H1 (cell line): ENCODE measurements around the gene SND1. TPM values are rescaled to one million over a fixed set of nuclear protein-coding genes. Genes with fewer than 3 reads are reported as not detected.

Experiments
- polyA plus RNA-seq, 7 experiments: library from polyadenylated mRNA; depleted of rRNA in 3 of 7; stranded (reverse) in 5 of 7; unstranded in 2 of 7; fragments of >200 nt in 5 of 7; fragments of 200-250 nt in 2 of 7; gene quantifications; 1 replicate in 5 of 7; 2 replicates in 1 of 7; 4 replicates in 1 of 7; pipeline versions ENCODE4 v1.2.1 to v1.2.3, GENCODE V29; 2011 to 2013; ENCODE audit warnings: missing spikeins in 2 of 7, mixed read lengths in 2 of 7
- total RNA-seq: library from RNA; stranded (reverse); fragmentation: NEBNext Ultra II Directional; extraction: Animal tissue kit (Norgen Biotek cat#: 25700); gene quantifications from 2 replicates; pipeline ENCODE4 v1.2.1, GENCODE V29; 2021
- TF ChIP-seq, protein P1 (sequence below): fragments of 300-600 bp; sonication (generic); IDR thresholded peaks from 2 replicates; pipeline ENCODE4 v1.7.1; 2012; ENCODE audit warnings: low read length, moderate library complexity, mild to moderate bottlenecking, inconsistent platforms; ENCODE audit not compliant: insufficient replicate concordance

SND1 gene
- total and polyA plus RNA-seq, 2 of the 8 experiments (the other 6 are each of a cell fraction or from before 2014, with no cell fraction given): 122 to 290 TPM

- TF ChIP-seq, protein P1, sequence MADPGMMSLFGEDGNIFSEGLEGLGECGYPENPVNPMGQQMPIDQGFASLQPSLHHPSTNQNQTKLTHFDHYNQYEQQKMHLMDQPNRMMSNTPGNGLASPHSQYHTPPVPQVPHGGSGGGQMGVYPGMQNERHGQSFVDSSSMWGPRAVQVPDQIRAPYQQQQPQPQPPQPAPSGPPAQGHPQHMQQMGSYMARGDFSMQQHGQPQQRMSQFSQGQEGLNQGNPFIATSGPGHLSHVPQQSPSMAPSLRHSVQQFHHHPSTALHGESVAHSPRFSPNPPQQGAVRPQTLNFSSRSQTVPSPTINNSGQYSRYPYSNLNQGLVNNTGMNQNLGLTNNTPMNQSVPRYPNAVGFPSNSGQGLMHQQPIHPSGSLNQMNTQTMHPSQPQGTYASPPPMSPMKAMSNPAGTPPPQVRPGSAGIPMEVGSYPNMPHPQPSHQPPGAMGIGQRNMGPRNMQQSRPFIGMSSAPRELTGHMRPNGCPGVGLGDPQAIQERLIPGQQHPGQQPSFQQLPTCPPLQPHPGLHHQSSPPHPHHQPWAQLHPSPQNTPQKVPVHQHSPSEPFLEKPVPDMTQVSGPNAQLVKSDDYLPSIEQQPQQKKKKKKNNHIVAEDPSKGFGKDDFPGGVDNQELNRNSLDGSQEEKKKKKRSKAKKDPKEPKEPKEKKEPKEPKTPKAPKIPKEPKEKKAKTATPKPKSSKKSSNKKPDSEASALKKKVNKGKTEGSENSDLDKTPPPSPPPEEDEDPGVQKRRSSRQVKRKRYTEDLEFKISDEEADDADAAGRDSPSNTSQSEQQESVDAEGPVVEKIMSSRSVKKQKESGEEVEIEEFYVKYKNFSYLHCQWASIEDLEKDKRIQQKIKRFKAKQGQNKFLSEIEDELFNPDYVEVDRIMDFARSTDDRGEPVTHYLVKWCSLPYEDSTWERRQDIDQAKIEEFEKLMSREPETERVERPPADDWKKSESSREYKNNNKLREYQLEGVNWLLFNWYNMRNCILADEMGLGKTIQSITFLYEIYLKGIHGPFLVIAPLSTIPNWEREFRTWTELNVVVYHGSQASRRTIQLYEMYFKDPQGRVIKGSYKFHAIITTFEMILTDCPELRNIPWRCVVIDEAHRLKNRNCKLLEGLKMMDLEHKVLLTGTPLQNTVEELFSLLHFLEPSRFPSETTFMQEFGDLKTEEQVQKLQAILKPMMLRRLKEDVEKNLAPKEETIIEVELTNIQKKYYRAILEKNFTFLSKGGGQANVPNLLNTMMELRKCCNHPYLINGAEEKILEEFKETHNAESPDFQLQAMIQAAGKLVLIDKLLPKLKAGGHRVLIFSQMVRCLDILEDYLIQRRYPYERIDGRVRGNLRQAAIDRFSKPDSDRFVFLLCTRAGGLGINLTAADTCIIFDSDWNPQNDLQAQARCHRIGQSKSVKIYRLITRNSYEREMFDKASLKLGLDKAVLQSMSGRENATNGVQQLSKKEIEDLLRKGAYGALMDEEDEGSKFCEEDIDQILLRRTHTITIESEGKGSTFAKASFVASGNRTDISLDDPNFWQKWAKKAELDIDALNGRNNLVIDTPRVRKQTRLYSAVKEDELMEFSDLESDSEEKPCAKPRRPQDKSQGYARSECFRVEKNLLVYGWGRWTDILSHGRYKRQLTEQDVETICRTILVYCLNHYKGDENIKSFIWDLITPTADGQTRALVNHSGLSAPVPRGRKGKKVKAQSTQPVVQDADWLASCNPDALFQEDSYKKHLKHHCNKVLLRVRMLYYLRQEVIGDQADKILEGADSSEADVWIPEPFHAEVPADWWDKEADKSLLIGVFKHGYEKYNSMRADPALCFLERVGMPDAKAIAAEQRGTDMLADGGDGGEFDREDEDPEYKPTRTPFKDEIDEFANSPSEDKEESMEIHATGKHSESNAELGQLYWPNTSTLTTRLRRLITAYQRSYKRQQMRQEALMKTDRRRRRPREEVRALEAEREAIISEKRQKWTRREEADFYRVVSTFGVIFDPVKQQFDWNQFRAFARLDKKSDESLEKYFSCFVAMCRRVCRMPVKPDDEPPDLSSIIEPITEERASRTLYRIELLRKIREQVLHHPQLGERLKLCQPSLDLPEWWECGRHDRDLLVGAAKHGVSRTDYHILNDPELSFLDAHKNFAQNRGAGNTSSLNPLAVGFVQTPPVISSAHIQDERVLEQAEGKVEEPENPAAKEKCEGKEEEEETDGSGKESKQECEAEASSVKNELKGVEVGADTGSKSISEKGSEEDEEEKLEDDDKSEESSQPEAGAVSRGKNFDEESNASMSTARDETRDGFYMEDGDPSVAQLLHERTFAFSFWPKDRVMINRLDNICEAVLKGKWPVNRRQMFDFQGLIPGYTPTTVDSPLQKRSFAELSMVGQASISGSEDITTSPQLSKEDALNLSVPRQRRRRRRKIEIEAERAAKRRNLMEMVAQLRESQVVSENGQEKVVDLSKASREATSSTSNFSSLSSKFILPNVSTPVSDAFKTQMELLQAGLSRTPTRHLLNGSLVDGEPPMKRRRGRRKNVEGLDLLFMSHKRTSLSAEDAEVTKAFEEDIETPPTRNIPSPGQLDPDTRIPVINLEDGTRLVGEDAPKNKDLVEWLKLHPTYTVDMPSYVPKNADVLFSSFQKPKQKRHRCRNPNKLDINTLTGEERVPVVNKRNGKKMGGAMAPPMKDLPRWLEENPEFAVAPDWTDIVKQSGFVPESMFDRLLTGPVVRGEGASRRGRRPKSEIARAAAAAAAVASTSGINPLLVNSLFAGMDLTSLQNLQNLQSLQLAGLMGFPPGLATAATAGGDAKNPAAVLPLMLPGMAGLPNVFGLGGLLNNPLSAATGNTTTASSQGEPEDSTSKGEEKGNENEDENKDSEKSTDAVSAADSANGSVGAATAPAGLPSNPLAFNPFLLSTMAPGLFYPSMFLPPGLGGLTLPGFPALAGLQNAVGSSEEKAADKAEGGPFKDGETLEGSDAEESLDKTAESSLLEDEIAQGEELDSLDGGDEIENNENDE: no peak
Measured at GRCh38 chr7:127768241-127768640, 116.2 kb downstream of the SND1 start (continued).
